Fibroblast of peridontal ligament (primary cell): ENCODE measurements around the gene SH3BP4.

Source experiments
- DNase-seq: peaks from one replicate; pipeline ENCODE4 v3.0.0-alpha.2; 2010; ENCODE audit errors: extremely low read depth

SH3BP4 gene

GRCh38 chr2:234966340-234966739 is 14.5 kb downstream of the SH3BP4 start:
- no peak for DNase-seq

GRCh38 chr2:234967201-234967869 is 15.5 kb downstream of the SH3BP4 start:
- no peak for DNase-seq

- no peak for DNase-seq
Measured at GRCh38 chr2:234967870-234968208, 16.0 kb downstream of the SH3BP4 start.

GRCh38 chr2:234968631-234969305 is 17.0 kb downstream of the SH3BP4 start:
- DNase-seq: peak; percentile 69

DNA sequence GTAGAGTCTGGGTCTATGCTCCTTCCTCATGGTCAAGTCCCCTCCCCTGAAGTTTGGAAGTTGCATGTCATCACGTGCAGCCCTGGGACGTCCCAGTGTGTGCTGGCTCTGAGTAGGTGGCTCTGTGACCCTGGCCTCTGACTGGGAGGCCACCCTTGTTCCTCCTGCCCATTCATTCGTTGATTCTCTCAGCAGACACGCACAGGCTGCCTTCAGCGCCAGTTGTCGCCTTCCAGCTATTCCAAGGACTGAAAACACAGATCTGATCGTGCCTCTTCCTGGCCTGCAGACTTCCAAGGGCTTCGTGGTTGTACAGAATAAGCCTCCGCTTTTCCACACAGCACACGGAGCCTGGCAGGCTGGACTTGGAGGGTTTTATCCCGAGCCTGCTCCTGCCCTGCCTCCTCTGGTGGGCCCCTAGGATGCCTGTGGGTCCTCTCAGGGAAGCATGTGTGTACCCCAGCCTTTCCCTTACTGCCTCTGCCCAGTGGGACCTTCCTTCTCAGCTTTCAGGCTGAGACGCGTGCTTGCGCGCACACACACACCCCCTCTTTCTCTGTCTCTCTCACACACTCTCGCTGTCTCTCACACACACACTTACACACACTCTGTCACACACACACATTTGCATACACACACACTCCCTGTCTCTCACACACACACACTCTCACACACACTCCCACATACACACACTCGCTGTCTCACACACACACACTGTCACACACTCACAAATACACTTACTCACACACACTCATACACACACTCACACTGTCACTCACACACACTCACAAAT is 17.7 kb downstream of the SH3BP4 start:
- no peak for DNase-seq

GRCh38 chr2:234970099-234970440 is 18.3 kb downstream of the SH3BP4 start:
- DNase-seq: no peak

GRCh38 chr2:234970477-234970882 is 18.7 kb downstream of the SH3BP4 start:
- no peak for DNase-seq

GRCh38 chr2:234971496-234971895 is 19.7 kb downstream of the SH3BP4 start:
- DNase-seq: no peak

GRCh38 chr2:234973008-234973407 is 21.2 kb downstream of the SH3BP4 start:
- no peak for DNase-seq

- DNase-seq: peak; percentile 87
Measured at GRCh38 chr2:234974501-234975385, 22.9 kb downstream of the SH3BP4 start.

DNA sequence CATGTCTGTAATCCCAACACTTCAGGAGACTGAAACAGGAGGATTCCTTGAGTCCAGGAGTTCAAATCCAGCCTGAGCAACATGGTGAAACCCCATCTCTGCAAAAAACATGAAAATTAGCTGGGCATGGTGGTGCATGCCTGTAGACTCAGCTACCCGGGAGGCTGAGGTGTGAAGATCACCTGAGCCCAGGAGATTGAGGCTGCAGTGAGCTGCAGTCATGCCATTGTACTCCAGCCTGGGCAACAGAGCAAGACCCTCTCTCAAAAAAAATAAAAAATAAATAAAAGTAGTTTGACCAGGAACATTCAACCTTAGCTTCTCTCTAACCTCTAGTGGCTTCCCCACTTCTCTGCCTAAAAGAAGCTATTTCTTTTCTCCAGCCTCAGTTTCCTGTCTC is 23.8 kb downstream of the SH3BP4 start:
- DNase-seq: no peak

DNA sequence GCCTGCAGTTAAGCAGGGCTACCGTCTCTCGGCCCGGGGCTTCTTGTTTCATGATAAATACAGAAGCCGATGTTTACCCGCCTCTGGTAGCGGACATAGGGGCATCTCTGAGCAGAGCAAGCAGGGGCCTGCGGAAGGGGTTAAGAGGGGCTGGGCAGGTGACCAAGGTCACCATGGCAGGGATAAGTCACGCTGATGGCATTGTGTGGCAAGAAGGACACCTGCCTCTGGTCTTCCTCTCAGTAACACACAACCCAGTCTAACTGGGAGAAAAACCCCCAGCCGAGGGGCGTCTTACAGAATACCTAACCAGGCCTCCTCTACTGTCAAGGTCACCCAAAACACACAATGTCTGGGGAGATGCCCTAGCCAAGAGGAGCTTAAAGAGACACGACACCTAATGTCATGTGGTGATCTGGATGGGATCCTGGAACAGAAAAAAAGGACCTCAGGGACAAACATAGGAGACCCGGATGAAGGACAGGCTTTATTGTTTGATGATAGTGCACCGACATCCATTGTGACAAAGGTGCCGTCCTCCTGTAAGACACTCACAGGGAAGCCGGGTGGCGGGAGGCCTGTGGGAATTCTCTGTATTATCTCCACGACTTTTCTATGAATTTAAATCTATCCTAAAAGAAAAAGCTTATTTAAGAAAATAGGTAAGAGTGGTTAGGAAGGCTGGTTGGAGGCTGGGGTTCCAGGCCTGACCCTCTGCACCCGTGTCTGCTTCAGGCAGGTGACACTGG is 24.8 kb downstream of the SH3BP4 start:
- DNase-seq: no peak

- no peak for DNase-seq
Measured at GRCh38 chr2:234977228-234977679, 25.4 kb downstream of the SH3BP4 start.

DNA sequence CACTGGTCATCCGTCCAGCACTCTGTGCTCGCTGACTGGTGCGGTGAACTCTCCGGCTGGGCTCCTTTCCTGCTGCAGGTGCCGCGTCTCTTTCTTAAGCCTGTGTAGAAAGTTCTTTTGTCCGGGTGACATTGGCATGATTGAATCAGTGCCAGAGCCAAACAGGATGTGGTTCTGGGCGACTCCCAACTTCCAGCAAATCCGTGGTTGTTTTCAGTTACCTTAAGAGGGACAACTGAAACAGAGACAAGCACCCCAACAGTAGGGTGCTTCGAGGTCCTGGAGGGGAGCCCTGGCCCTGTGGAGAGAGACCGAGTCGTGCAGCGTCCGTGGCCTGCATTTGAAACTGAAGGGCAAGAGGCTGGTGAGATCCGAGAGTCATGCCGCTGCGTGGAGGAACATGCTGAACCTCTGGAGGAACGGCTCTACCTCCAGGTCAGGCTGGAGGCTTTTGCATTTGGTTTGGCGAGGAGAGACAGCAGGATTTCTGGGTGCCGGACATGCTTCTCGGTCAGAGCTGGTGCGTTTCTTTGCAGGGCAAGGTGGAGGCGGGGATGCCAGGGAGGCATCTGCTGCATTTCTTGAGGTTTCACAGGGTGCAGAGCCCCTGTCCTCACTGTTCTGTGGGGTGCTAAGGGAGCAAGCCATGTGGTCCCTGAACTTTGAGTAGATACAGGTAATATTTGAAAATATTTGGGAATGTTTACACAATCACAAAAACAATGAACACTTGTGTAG is 26.8 kb downstream of the SH3BP4 start:
- no peak for DNase-seq

DNA sequence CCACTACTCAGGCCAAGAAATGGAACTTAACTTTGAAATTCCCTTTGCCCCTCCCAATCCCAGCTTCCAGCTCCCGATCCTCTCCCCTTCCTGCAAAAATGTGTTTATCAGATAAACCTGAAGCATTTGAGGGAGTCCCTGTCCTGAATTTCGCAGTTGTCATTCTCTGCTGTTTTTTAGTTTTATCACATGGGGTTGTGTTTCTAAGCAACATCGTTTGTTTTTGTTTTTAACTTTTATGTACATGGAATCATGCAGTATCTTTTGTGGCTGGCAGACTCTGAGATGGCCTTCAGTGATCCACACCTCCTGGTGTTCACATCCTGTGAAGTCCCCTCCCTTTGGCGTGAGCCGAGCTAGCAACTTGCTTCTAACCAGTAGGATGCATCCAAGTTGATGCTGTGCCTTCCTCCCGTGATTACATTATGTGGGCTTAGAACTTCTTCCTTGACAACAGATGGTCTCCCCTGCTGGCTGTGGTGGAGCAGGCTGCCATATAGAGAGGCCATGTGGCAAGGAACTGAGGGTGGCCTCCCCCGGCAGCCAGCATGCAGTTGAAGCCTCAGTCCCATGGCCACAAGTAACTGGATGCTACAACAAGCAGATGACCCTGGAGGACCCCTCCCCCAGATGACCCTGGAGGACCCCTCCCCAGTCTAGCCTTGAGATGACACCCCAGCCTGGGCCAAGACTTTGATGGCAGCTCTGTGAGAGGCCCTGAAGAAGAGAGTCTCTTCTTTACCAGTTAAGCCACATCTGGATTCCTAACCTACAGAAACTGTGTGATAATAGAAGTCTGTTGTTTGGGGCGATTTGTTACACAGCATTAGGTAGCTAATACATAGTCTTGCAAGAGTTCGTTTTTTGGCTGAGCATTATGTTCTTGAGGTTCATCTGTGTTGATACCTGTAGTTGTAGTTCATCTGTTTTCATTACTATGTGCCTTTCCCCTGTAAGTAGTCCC is 27.7 kb downstream of the SH3BP4 start:
- peak; percentile 27 for DNase-seq

DNA sequence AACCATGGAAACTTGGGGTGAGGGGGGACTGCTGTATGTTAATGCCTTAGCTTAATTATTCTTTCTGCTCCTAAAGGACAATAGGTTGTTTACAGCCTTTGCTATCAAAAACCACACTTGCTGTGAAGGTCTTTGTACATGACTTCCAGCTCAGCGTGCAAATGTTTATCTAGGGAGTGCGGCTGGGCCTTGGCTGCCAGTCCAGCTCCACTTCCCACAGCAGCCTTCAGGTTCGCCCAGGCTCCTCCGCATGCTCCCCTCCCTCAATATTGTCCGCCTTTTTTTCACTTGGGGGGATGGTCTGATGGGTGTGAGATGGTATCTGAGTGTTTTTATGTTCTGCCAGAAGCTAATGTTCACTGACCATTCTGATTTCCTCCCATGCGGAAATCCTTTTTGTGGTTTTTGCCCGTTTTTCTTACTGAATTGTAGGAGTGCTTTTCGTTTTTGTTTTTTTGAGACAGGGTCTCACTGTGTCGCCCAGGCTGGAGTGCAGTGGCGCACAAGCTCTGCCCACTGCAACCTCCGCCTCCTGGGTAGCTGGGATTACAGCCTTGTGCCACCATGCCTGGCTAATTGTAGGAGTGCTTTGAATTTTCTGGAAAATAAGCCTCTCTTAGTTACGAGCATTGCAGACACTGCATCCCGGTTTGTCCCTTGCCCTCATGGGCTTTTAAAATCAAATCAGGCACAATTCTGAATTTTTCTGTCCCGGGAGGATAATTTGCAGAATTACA is 28.8 kb downstream of the SH3BP4 start:
- DNase-seq: no peak

DNA sequence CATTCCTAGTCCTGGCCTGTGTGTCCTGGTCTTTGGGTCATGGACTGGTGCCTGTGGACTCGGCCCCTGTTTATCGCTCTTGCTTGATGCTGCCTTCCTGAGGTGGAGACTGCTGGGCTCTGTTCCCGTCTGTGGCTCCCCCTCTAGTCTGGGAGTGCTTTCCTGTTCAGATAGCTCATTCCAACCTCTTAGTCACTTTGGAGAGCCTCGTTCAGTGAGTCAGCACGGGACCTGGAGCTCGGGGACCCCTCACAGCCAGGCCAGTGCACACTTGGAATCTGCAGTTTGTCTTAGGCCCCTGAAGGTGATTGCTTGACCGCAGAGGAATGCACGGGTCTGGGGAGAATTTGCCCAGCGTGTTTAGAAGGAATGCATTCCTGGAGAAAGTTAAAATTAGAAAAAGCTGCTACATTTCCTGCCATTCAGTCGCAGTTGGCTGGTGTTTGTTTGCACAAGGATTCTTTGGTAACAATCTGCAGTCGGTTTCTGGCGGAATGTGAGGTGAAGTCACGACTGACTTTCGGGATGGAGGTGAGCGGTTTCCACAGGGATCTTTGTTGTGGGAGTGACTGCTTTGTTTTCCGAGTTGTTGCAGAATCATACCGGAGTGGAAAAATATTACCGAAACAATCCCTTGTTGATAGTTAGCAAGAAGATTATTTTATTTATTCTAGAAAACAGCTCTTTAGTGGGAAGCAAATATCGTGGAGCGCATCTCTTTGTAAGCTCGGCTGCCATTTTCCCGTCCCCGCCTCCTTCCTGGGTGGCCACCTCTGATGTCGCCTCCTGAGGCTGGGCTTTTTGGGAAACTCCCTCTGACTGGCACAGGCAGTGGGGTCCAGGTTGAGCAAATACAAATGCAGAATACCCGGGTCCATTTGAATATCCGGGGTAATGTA is 29.6 kb downstream of the SH3BP4 start:
- peak; percentile 99 for DNase-seq
